Brain microvascular endothelial cell (primary cell): Measurements from ENCODE around the gene TAF1L.
"Not testable (repeated sequence)": the region's sequence is repeated elsewhere in the genome, so short reads cannot be mapped to it uniquely, and the experiment has no call there.

Experiments
- DNase-seq: peaks from one replicate; pipeline ENCODE4 v3.0.0-alpha.2; 2020
- H3K27ac ChIP-seq: fragments of 250-450 bp; sonication (Bioruptor Pico); 2 replicates; pipeline ENCODE4 v1.5.1; 2020; ENCODE audit warnings: mild to moderate bottlenecking, moderate library complexity
- H3K27me3 ChIP-seq: fragments of 250-450 bp; sonication (Bioruptor Pico); replicated peaks from 2 replicates; pipeline ENCODE4 v1.5.1; 2020; ENCODE audit warnings: mild to moderate bottlenecking
- H3K36me3 ChIP-seq: fragments of 250-450 bp; sonication (Bioruptor Pico); replicated peaks from 2 replicates; pipeline ENCODE4 v1.5.1; 2020; ENCODE audit warnings: mild to moderate bottlenecking
- H3K4me3 ChIP-seq: 2 replicates; pipeline ENCODE4 v1.5.1; 2011; ENCODE audit warnings: low read depth, mild to moderate bottlenecking, control low read depth, low read length, moderate library complexity
- CTCF ChIP-seq: IDR thresholded peaks from 2 replicates; pipeline ENCODE4 v1.5.1; 2011; ENCODE audit warnings: low read depth, mild to moderate bottlenecking, moderate library complexity, low read length, control low read depth, inconsistent platforms; ENCODE audit errors: missing control alignments
- in situ Hi-C: cut with HindIII; loops from 2 replicates; pipeline ENCODE4 v1.10.0; 2017; ENCODE audit warnings: low sequenced_read_pairs, low pct_ligation_motif_present

The TAF1L gene

GRCh38 chr9:32603914-32604852 is 31.3 kb downstream of the TAF1L start:
- H3K27ac ChIP-seq, result no peak overlapping the region
- TF ChIP-seq CTCF, result no peak
- DNase-seq, result no peak

GRCh38 chr9:32599021-32599420 is 36.4 kb downstream of the TAF1L start:
- H3K36me3 ChIP-seq, H3K4me3 ChIP-seq, H3K27me3 ChIP-seq, H3K27ac ChIP-seq, in situ Hi-C loops, DNase-seq: not testable (repeated sequence)

More at GRCh38 chr9:32603914-32604852, 31.3 kb downstream of the TAF1L start:
- Histone ChIP-seq H3K27me3 (no peaks in the 10 kb centered on the region), H3K36me3 (no peaks in the 10 kb centered on the region), H3K4me3 (no peak overlapping the region)
- in situ Hi-C loops, result no loop called here

GRCh38 chr9:32596936-32597335 is 38.5 kb downstream of the TAF1L start:
- Histone ChIP-seq H3K27ac (no peak overlapping the region), H3K27me3 (no peaks in the 10 kb centered on the region), H3K4me3 (no peak overlapping the region), H3K36me3 (no peaks in the 10 kb centered on the region)
- in situ Hi-C loops, result no loop called here
- no peak for DNase-seq
- no peak for TF ChIP-seq CTCF

GRCh38 chr9:32596096-32596865 is 39.2 kb downstream of the TAF1L start:
- no peak for DNase-seq
- no peak overlapping the region for H3K4me3 ChIP-seq
- H3K36me3 ChIP-seq, result no peaks in the 10 kb centered on the region
- in situ Hi-C loops, result no loop called here
- H3K27ac ChIP-seq, result no peak overlapping the region
- TF ChIP-seq CTCF, result no peak
- no peaks in the 10 kb centered on the region for H3K27me3 ChIP-seq

GRCh38 chr9:32590898-32591297 is 44.6 kb downstream of the TAF1L start:
- in situ Hi-C loops, result no loop called here
- Histone ChIP-seq H3K36me3 (no peaks in the 10 kb centered on the region), H3K4me3 (no peak overlapping the region), H3K27ac (no peak overlapping the region), H3K27me3 (no peaks in the 10 kb centered on the region)
- DNase-seq, result no peak
- no peak for TF ChIP-seq CTCF

- Histone ChIP-seq H3K36me3 (no peaks in the 10 kb centered on the region), H3K27ac (no peak overlapping the region), H3K4me3 (no peak overlapping the region), H3K27me3 (no peaks in the 10 kb centered on the region)
- DNase-seq, result no peak
- no peak for TF ChIP-seq CTCF
- in situ Hi-C loops, result no loop called here
These were observed 45.0 kb downstream of the TAF1L start for GRCh38 chr9:32590476-32590875.
